Sigmoid colon (tissue), 4 donors: ENCODE measurements around the gene SHISA3.

Source experiments
- POLR2A ChIP-seq, 2 donors: fragments of 450-650 bp; IDR thresholded peaks; one replicate each; pipeline ENCODE4 v1.6.1; 2016; ENCODE audit warnings: antibody characterized with exemption in 2 of 2, mild to moderate bottlenecking in 2 of 2, moderate library complexity in 2 of 2
- POLR2AphosphoS5 ChIP-seq, 4 donors: sonication (generic); formaldehyde crosslinking; IDR thresholded peaks; one replicate each; pipeline ENCODE4 v1.6.1; 2017; ENCODE audit warnings: antibody characterized with exemption in 4 of 4
- TF ChIP-seq, protein P1 (sequence below), 4 experiments: fragments of 450-650 bp in 3 of 4; fragments of 200-600 bp in 1 of 4; IDR thresholded peaks; one replicate each; pipeline ENCODE4 v1.5.1; 2016 to 2019; ENCODE audit warnings: antibody characterized with exemption in 4 of 4, mild to moderate bottlenecking in 3 of 4, moderate library complexity in 2 of 4

GRCh38 chr4:42390622-42391354 lies 6.5 kb upstream of the SHISA3 start:
- TF ChIP-seq POLR2A (IDR thresholded peaks at IDR 0.05) = no peak
- TF ChIP-seq, protein P1, sequence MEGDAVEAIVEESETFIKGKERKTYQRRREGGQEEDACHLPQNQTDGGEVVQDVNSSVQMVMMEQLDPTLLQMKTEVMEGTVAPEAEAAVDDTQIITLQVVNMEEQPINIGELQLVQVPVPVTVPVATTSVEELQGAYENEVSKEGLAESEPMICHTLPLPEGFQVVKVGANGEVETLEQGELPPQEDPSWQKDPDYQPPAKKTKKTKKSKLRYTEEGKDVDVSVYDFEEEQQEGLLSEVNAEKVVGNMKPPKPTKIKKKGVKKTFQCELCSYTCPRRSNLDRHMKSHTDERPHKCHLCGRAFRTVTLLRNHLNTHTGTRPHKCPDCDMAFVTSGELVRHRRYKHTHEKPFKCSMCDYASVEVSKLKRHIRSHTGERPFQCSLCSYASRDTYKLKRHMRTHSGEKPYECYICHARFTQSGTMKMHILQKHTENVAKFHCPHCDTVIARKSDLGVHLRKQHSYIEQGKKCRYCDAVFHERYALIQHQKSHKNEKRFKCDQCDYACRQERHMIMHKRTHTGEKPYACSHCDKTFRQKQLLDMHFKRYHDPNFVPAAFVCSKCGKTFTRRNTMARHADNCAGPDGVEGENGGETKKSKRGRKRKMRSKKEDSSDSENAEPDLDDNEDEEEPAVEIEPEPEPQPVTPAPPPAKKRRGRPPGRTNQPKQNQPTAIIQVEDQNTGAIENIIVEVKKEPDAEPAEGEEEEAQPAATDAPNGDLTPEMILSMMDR (IDR thresholded peaks at IDR 0.05) = no peak
- TF ChIP-seq POLR2AphosphoS5 (IDR thresholded peaks at IDR 0.05) = no peak
